HG03139 (cell line): ENCODE measurements around the gene PLCXD1.
A peak's percentile ranks its signal among the peaks of the same experiment; 100 is the strongest.
"Not testable (repeated sequence)": the region's sequence is repeated elsewhere in the genome, so short reads cannot be mapped to it uniquely, and the experiment has no call there.

Experiments used
- ATAC-seq: cut with Tn5 transposase; IDR thresholded peaks from one replicate; pipeline ENCODE4 v1.9.1; 2021; ENCODE audit not compliant: unreplicated experiment

PLCXD1 gene

DNA sequence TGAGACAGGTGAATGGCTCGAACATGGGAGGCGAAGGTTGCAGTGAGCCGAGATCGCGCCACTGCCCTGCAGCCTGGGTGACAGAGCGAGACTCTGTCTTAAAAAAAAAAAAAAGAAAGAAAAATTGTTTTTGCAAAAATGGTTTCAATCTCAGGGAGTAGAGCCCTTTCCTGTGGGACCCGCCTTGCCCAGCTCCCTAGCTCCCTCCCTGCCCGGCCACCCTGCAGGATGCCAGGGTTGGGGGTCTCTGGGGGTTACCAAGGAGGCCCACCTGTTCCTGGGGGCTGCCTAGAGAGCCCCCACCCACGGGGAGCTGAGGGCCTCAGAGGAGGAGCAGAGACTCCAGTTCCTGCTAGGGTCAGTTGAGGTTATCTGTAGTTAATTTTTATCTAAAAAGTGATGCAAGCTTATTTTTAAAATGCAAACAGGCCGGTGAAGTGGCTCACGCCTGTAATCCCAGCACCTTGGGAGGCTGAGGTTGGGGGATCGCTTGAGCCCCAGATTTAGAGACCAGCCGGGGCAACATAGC is 18.7 kb upstream of the PLCXD1 start:
- peak; percentile 79 for ATAC-seq

DNA sequence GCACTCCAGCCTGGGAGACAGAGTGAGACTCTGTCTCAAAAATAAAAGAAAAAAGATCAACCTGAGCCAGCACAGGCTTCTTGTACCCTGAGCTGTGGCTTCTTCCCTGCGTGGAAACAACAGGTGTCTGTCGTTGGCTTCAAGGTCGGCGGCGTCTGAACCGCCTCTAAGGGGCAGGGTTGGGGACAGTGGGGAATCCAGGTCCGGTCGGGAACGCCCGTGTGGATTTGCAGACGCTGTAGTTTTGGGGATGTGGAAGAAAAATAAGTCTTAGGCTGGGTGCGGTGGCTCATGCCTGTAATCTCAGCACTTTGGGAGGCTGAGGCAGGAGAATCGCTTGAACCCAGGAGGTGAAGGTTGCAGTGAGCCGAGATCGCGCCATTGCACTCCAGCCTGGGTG is 17.2 kb upstream of the PLCXD1 start:
- not testable (repeated sequence) for ATAC-seq

- no peak for ATAC-seq
These were observed 16.3 kb upstream of the PLCXD1 start for GRCh38 chrX:264634-265455.

DNA sequence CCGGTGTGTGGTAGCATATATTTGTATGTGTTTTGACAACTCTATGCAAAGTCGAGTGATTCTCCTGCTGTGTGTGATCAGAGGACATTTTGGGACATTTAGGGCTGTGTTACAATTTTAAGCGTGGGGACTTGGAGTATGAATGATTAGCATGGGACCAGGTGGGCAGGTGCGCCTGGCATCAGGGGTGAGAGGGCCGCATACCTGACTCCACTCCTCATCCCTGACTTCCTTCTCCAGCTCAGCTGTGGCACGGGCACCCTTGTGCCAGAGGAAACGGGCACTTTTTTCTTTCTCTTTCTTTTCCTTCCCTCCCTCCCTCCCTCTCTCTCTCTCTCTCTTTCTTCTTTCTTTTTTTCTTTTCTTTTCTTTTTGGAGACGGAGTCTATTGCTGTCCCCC is 15.7 kb upstream of the PLCXD1 start:
- ATAC-seq, result no peak

GRCh38 chrX:267771-268261 is 13.4 kb upstream of the PLCXD1 start:
- no peak for ATAC-seq

- ATAC-seq, result no peak
These were observed 10.3 kb upstream of the PLCXD1 start for GRCh38 chrX:270848-271367.

DNA sequence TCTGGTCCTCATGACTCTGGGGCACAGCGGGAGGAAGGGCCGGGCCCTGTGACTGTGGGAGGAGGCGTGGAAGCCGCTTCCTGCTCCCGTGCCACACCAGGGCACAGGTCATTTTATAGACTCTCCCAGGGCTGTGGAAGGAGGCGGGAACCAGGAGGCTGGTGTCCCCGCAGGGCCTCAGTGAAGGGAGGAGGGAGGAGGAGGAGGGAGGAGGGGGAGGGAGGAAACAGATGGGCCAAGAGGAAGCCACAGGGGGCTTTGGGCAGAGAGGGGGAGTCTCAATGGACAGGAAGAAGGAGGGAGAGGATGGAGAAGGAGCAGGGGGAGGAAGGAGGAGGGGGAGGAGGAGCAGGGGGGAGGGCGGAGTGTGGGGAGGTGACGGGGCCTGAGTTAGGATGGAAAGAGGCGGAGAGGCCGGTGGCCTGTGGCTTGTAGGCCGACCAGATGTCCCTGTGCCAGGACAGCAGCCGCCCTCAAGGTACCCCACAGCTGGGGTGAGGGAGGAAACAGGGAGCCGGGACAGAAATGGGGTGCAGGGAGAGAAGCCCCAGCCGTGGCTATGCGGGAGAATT is 6.2 kb upstream of the PLCXD1 start:
- no peak for ATAC-seq

- no peak for ATAC-seq
These were observed 5.7 kb upstream of the PLCXD1 start for GRCh38 chrX:275476-275966.

DNA sequence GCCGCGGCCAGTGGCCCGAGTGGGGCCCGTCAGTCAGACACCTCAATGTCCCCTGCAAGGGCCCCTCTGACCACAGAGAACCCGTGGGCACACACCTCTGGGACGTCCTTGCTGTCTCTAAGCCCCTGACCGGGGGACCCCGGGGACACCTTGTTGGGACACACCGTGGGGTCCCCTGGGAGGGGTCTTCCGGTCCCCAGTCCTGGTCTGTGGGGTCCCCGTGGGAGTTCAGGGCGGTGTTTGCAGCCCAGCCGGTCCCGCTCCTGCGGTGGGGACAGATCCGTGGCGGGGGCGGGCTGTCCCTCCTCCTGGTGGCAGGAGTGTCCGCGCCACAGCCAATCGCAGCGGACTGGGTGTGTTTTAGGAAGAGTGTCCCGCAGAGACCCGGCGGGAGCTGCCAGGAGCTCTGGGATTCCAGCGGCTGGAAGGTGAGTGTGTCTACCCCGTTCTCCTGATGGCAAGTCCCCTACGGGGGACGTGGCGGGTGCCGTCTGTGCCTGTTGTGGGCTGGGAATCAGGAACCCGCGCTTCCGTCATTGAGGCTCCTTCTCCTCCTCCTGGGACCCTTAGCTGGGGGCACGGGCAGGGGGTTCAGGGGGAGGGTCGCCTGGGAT is 5.1 kb upstream of the PLCXD1 start:
- peak; percentile 76 for ATAC-seq

DNA sequence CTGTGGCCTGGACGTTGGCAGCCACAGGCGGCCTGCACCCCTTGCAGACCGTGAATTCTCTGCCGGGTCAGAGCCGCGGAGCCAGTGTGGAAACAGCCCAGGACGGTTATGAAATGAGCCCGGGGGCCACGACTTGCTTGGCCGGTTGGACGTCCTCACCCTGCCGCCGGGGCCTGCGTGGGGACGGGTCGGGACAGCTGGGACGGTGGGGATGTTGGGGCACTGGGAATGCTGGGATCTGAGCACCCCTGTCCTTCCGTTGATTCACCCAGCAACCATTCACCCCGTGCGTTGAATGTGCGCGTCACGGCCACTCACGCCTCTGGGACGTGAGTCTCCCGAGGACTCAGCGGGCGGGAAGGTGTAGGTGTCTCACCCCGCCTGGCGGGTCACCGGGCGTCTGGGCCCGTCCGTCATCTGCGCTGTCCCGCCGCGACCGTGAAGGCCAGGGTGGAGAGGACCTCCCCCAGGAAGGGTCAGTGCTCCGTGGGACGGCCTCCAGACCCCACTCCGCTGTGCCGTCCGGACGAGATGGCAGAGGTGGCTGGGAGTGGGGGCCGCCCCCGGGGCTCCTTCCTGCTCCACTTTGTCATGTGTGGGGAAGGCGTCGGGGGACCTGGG is 4.5 kb upstream of the PLCXD1 start:
- ATAC-seq, result peak; percentile 16

GRCh38 chrX:279757-280604 is 1.2 kb upstream of the PLCXD1 start:
- not testable (repeated sequence) for ATAC-seq

GRCh38 chrX:280722-281121 is 459 bp upstream of the PLCXD1 start:
- not testable (repeated sequence) for ATAC-seq

- not testable (repeated sequence) for ATAC-seq
These were observed 960 bp downstream of the PLCXD1 start for GRCh38 chrX:282000-282681.

- peak; percentile 99 for ATAC-seq
These were observed 2.1 kb downstream of the PLCXD1 start for GRCh38 chrX:283115-283845.

GRCh38 chrX:285076-285677 is 4.0 kb downstream of the PLCXD1 start:
- no peak for ATAC-seq

- ATAC-seq, result no peak
These were observed 6.5 kb downstream of the PLCXD1 start for GRCh38 chrX:287670-288069.

DNA sequence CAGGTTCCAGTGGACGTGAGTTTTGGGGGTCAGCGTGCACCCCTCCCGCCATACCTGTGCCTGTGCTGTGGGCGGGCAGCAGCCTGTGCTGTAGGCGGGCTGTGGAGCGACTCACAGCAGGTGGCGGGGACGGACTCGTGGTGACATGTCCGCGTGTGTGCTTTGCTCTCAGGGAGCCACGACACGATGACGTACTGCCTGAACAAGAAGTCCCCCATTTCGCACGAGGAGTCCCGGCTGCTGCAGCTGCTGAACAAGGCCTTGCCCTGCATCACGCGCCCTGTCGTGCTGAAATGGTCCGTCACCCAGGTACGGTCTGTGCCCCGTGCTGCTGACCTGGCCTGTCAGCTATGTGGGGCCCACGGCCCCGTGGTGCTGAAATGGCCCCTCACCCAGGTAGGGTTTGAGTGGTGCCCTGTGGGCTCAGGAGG is 7.4 kb downstream of the PLCXD1 start:
- no peak for ATAC-seq

DNA sequence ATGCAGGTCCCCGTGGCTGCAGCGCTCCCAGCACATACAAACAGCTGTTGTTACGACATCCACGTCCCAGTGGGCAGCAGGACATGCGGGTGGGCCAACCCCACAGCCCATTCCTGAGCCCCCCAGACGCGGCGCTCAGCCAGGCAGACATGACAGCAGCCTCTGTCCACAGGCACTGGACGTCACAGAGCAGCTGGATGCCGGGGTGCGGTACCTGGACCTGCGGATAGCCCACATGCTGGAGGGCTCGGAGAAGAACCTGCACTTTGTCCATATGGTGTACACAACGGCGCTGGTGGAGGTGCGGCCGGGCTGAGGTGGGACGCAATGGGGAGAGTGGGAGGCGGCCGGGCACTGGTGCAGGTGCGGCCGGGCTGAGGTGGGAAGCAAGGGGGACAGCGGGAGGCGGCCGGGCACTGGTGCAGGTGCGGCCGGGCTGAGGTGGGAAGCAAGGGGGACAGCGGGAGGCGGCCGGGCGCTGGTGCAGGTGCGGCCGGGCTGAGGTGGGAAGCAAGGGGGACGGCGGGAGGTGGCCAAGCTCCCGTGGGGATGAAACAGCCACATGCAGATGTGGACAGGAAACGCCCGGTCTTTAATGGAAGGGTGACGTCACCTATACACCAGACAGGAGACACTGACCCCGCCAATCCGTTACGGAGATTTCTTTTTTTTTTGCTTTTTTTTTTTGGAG is 9.4 kb downstream of the PLCXD1 start:
- ATAC-seq, result no peak
